Lower lobe of right lung (tissue), 2 donors: ENCODE results near the gene CINP. TPM values are rescaled to one million over a fixed set of nuclear protein-coding genes. Genes with fewer than 3 reads are reported as not detected.
"Not testable (repeated sequence)": the region's sequence is repeated elsewhere in the genome, so short reads cannot be mapped to it uniquely, and the experiment has no call there.

Experiments
- ATAC-seq, 2 donors: fragments of 200-7000 bp; cut with Tn5 transposase; one replicate each; pipeline ENCODE4 v1.9.1; 2020 to 2022; ENCODE audit warnings: mild to moderate bottlenecking in 2 of 2, moderate library complexity in 2 of 2
- DNase-seq: peaks from one replicate; pipeline ENCODE4 v3.0.0-alpha.2; 2020
- H3K27ac ChIP-seq: fragments of 200-600 bp; one replicate; pipeline ENCODE4 v1.8.0; 2022
- H3K27me3 ChIP-seq: fragments of 200-600 bp; one replicate; pipeline ENCODE4 v1.8.0; 2022; ENCODE audit warnings: low read depth
- H3K36me3 ChIP-seq: fragments of 200-600 bp; one replicate; pipeline ENCODE4 v1.8.0; 2022; ENCODE audit warnings: mild to moderate bottlenecking
- H3K4me1 ChIP-seq: fragments of 200-600 bp; one replicate; pipeline ENCODE4 v1.8.0; 2022
- H3K4me3 ChIP-seq: fragments of 200-600 bp; one replicate; pipeline ENCODE4 v1.8.0; 2022; ENCODE audit warnings: mild to moderate bottlenecking
- H3K9me3 ChIP-seq: fragments of 200-600 bp; one replicate; pipeline ENCODE4 v1.8.0; 2022
- CTCF ChIP-seq: fragments of 200-600 bp; IDR thresholded peaks from one replicate; pipeline ENCODE4 v1.8.0; 2022; ENCODE audit warnings: antibody characterized with exemption, mild to moderate bottlenecking
- intact Hi-C: fragments of 100-400 bp; cut with DNase I; formaldehyde crosslinking; loops from one replicate; pipeline ENCODE4 v1.11.0; 2022
- total RNA-seq: library from RNA; stranded (reverse); fragmentation: NEBNext Ultra II Directional; extraction: Animal tissue kit (Norgen Biotek cat#: 25700); gene quantifications from one replicate; pipeline ENCODE4 v1.2.1, GENCODE V29; 2021
- donor health status: DM: no; HTN: yes; CAD: no; lungs with severe emphysema.

The CINP gene
- total RNA-seq, 1 donor from 2014 or later: 34.3 TPM

- Histone ChIP-seq H3K36me3 (no peaks in the 10 kb centered on the region), H3K9me3 (no peaks in the 10 kb centered on the region), H3K4me3 (peak overlapping the region; percentile 65), H3K27ac (peak overlapping the region; percentile 80), H3K4me1 (peaks cover 50% of the 10 kb centered on the region), H3K27me3 (no peaks in the 10 kb centered on the region)
- ATAC-seq (no peak), DNase-seq (no peak)
- intact Hi-C loops: no loop called here
- TF ChIP-seq CTCF: no peak
These were observed 46.4 kb downstream of the CINP start for GRCh38 chr14:102316338-102316742.

GRCh38 chr14:102315121-102315520, 47.6 kb downstream of the CINP start:
- ATAC-seq: no peak
- Histone ChIP-seq H3K4me3 (no peak overlapping the region), H3K27me3 (no peaks in the 10 kb centered on the region), H3K9me3 (no peaks in the 10 kb centered on the region), H3K27ac (no peak overlapping the region), H3K36me3 (no peaks in the 10 kb centered on the region), H3K4me1 (peaks cover 40% of the 10 kb centered on the region)
- TF ChIP-seq CTCF: no peak
- no peak for DNase-seq
- intact Hi-C loops: no loop called here

- TF ChIP-seq CTCF: peak; percentile 98
These were observed 48.3 kb downstream of the CINP start for GRCh38 chr14:102314242-102315011.

GRCh38 chr14:102304611-102305506, 57.8 kb downstream of the CINP start, which contains the start of gene MOK:
Gene MOK, minus strand, starts transcription at chr14:102305164. Its CDS starts 196 bp downstream, at chr14:102304968.
- TF ChIP-seq CTCF: no peak
- Histone ChIP-seq H3K4me1 (peaks cover 8% of the 10 kb centered on the region), H3K9me3 (no peaks in the 10 kb centered on the region), H3K27ac (peak within 1 kb of the TSS; percentile 76), H3K36me3 (no peaks in the 10 kb centered on the region), H3K4me3 (peak within 1 kb of the TSS; percentile 78), H3K27me3 (no peaks in the 10 kb centered on the region)
- ATAC-seq (peak; percentile 99), DNase-seq (peak; percentile 95)
- intact Hi-C loops: no loop called here

More at GRCh38 chr14:102314242-102315011, 48.3 kb downstream of the CINP start:
- DNase-seq: peak; percentile 91
- intact Hi-C loops: no loop called here
- H3K9me3 ChIP-seq: no peaks in the 10 kb centered on the region
- H3K27ac ChIP-seq: peak overlapping the region; percentile 19
- H3K27me3 ChIP-seq: no peaks in the 10 kb centered on the region
- peak; percentile 80 to 86 for ATAC-seq
- peak overlapping the region; percentile 56 for H3K4me3 ChIP-seq
- peaks cover 38% of the 10 kb centered on the region for H3K4me1 ChIP-seq
- no peaks in the 10 kb centered on the region for H3K36me3 ChIP-seq

- H3K4me1 ChIP-seq: peaks cover 8% of the 10 kb centered on the region
- H3K36me3 ChIP-seq: no peaks in the 10 kb centered on the region
- H3K4me3 ChIP-seq: no peak overlapping the region
- intact Hi-C loops: no loop called here
- TF ChIP-seq CTCF: no peak
- no peak overlapping the region for H3K27ac ChIP-seq
- DNase-seq (no peak), ATAC-seq (no peak)
- H3K27me3 ChIP-seq: no peaks in the 10 kb centered on the region
- H3K9me3 ChIP-seq: no peaks in the 10 kb centered on the region
These were observed 59.0 kb downstream of the CINP start for GRCh38 chr14:102303664-102304063.

GRCh38 chr14:102298303-102299070, 64.2 kb downstream of the CINP start:
- H3K36me3 ChIP-seq, DNase-seq: not testable (repeated sequence)

More at GRCh38 chr14:102298303-102299070, 64.2 kb downstream of the CINP start:
- H3K4me1 ChIP-seq, ATAC-seq, intact Hi-C loops, H3K27me3 ChIP-seq, H3K9me3 ChIP-seq, H3K27ac ChIP-seq, H3K4me3 ChIP-seq: not testable (repeated sequence)
